ENCODE measurements around the gene DOC2A.

GRCh38 chr16:29983420-29984136 lies 27.2 kb downstream of the DOC2A start:
- TF ChIP-seq RAD21 (IDR thresholded peaks at IDR 0.05) (no peak), CTCF (IDR thresholded peaks at IDR 0.05; ENCODE audit: low read depth, low read length, missing input control) (no peak), JUND (IDR thresholded peaks at IDR 0.05) (no peak), MAX (IDR thresholded peaks at IDR 0.05) (no peak), YY1 (IDR thresholded peaks at IDR 0.05) (no peak), FOXA1 (IDR thresholded peaks at IDR 0.05) (no peak), SP1 (IDR thresholded peaks at IDR 0.05) (no peak), TAF1 (conservative IDR thresholded peaks at IDR 0.05) (no peak), ZBTB33 (IDR thresholded peaks at IDR 0.05) (no peak), GABPA (IDR thresholded peaks at IDR 0.05 in 1 of 2, conservative IDR thresholded peaks at IDR 0.05 in 1 of 2) (no peak), REST (IDR thresholded peaks at IDR 0.05) (no peak)
